ENCODE data around the gene ATP6V1A. TPM values are rescaled to one million over a fixed set of nuclear protein-coding genes. Genes with fewer than 3 reads are reported as not detected.

ATP6V1A gene
- total and polyA plus RNA-seq, 2 of the 13 experiments (the other 11 are each of a cell fraction or from before 2014, with no cell fraction given) = 23.4 to 95.1 TPM

- no peak for TF ChIP-seq ZNF18 (CRISPR knock-in tag; IDR thresholded peaks at IDR 0.05; ENCODE audit: insufficient replicate concordance)
- peak; percentile 93 to 95 for TF ChIP-seq POLR2A (IDR thresholded peaks at IDR 0.05; ENCODE audit: insufficient read depth in 1 of 2, low read depth in 2 of 2, low read length in 2 of 2)
- peak; percentile 50 for TF ChIP-seq RBM22 (optimal IDR thresholded peaks at IDR 0.05; ENCODE audit: low read length)
- peak; percentile 82 for TF ChIP-seq ZNF446 (CRISPR knock-in tag; IDR thresholded peaks at IDR 0.05)
- no peak for TF ChIP-seq CHCHD3 (CRISPR knock-in tag; IDR thresholded peaks at IDR 0.05)
- TF ChIP-seq ZBTB46 (CRISPR knock-in tag; IDR thresholded peaks at IDR 0.05; ENCODE audit: borderline replicate concordance) = no peak
- peak; percentile 82 for TF ChIP-seq SALL1 (CRISPR knock-in tag; IDR thresholded peaks at IDR 0.05)
- TF ChIP-seq SOX13 (IDR thresholded peaks at IDR 0.05) = no peak; the same call in 1 of the 2 replicates
- TF ChIP-seq SOX13 (CRISPR knock-in tag; conservative IDR thresholded peaks at IDR 0.05 in 1 of 2, IDR thresholded peaks at IDR 0.05 in 1 of 2) = peak in 1 of 2 experiments; percentile 13; a peak in 1 of 4 replicates
- no peak for TF ChIP-seq HCFC1 (IDR thresholded peaks at IDR 0.05; ENCODE audit: low read depth, low read length)
- peak; percentile 84 for TF ChIP-seq ZMYM4 (CRISPR knock-in tag; IDR thresholded peaks at IDR 0.05)
- peak; percentile 52; the same call in 1 of the 2 replicates for TF ChIP-seq ZBTB34 (CRISPR knock-in tag; IDR thresholded peaks at IDR 0.05)
- no peak for TF ChIP-seq CREB3 (CRISPR knock-in tag; IDR thresholded peaks at IDR 0.05)
- TF ChIP-seq MZF1 (CRISPR knock-in tag; IDR thresholded peaks at IDR 0.05; ENCODE audit: borderline replicate concordance) = no peak
- peak; percentile 82; the same call in 1 of the 2 replicates for TF ChIP-seq ZNF713 (CRISPR knock-in tag; IDR thresholded peaks at IDR 0.05)
- TF ChIP-seq FOXO1 (CRISPR knock-in tag; IDR thresholded peaks at IDR 0.05) = no peak
- no peak for TF ChIP-seq ZZZ3 (CRISPR knock-in tag; IDR thresholded peaks at IDR 0.05; ENCODE audit: borderline replicate concordance)
- TF ChIP-seq ZNF609 (CRISPR knock-in tag; IDR thresholded peaks at IDR 0.05; ENCODE audit: borderline replicate concordance) = no peak
- TF ChIP-seq POLR2AphosphoS2 (IDR thresholded peaks at IDR 0.05; ENCODE audit: low read depth, low read length) = no peak
Measured at GRCh38 chr3:113745756-113746547, 883 bp upstream of the ATP6V1A start, which contains the start of gene NAA50 (continued).
